Activated CD8-positive, alpha-beta memory T cell treated with anti-CD3 and anti-CD28 coated beads, Interleukin-2, amount 50 U/mL, for 24 hours (primary cell): Measurements from ENCODE around the gene HSPG2.

Experiments
- DNase-seq: peaks from one replicate; pipeline ENCODE4 v3.0.0-alpha.2; 2020; ENCODE audit errors: extremely low read depth

HSPG2 gene

DNA sequence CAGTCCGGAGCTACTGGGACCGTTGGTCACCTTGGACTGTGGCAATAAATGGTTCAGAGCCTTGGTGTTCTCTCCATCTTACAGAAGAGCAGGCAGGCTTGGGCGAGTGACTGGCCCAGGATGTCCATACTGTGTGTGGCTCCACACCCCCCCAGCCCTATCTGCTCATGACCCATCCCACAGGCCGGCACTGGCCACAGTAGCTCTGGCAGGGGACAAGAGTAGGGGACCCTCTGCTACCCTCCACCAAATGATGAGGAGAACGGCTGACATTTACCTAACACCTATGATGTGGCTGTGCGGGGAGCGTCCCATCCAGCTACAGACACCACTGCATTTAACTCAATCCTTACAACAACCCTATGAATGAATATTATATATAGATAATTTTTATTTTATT is 111.7 kb downstream of the HSPG2 start:
- DNase-seq, result no peak

- no peak for DNase-seq
Observed at GRCh38 chr1:21824926-21825325, 112.2 kb downstream of the HSPG2 start.

DNA sequence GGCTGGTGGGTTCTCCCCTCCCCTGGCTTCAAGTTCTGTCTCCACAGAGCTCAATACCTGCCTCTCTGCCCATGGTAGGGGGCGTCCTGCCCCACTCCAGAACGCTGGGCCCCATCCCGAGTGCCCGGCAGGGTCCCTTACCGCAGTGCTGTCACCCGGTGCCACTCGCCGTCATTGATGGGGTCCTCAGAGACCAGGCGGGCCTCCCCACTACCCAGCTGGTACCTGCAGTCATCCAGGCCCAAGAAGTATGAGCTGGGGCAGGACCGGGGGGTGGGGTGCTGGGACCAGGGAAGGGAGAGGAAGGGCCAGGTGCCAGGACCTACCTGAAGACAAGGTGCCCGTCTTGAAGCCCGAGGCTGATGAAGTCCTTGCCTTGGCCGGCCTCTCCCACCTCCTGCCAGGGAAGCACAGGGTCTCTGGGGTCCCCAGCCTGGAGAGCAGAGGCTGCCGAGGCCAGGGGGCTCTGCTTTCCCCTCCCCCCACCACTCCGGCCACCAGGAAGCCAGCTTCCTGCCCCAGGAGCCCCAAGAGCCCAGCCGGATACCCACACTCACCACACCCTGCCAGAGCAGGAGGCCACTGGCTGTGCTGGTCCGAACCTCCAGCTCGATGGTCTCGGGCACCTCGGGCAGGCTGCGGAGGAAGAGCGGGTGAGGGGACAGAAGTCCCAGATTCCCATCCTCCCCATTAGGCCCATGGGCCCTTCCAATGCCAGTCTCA is 113.0 kb downstream of the HSPG2 start:
- DNase-seq, result no peak

- DNase-seq, result no peak
Observed at GRCh38 chr1:21823206-21823979, 113.7 kb downstream of the HSPG2 start.

DNA sequence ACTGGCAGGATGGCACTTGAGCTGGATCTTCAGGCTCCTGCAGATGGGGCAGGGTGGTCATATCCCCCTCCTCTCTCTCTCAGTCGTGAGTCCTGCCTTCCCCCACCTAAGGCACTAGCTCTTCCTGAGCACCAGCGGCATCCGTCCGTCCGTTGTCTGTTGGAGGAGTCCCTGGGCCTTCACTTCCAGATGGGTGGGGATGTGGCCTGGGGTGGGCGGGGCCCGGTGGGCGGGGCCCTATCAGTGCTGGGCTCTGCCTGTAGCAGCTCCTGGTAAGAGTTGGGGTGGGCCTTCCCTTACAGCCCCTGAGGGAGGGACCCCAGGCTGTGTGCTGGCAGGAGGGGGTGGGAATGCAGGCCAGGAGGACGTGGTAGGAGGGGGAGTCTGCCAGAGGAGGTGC is 114.8 kb downstream of the HSPG2 start:
- DNase-seq, result no peak

DNA sequence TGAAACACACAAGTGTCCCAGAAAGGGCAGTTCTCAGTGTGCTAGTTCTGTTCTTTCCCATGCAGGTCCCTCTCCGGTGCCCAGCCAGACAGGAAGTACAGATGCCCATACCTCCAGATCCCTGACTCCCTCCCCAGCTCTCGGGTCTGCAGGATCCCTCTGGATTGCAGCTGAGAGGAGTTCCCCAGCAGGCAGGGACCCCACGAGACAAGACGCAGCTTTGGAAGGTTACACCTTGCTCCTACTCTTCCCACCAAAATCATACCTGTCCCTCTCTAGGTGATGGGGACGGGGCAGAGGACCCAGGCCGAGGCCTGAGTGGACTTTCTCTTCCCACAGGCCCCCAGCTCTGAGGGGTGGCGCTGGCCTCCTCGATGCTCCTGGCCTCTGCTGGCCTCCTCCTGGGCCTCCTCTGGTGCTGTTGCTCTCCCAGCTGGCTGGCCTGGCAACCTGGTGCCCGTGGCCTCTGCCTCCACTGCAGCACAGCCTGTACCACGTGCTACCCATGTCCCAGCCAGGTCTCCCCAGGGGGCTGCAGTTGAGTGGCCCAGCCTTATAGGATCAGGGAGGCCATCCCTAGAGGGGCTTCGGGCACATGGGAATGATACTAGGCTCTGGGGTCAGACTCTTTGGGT is 115.6 kb downstream of the HSPG2 start:
- no peak for DNase-seq

- DNase-seq, result no peak
Observed at GRCh38 chr1:21820597-21821232, 116.4 kb downstream of the HSPG2 start.

GRCh38 chr1:21818656-21819055 is 118.5 kb downstream of the HSPG2 start:
- no peak for DNase-seq

DNA sequence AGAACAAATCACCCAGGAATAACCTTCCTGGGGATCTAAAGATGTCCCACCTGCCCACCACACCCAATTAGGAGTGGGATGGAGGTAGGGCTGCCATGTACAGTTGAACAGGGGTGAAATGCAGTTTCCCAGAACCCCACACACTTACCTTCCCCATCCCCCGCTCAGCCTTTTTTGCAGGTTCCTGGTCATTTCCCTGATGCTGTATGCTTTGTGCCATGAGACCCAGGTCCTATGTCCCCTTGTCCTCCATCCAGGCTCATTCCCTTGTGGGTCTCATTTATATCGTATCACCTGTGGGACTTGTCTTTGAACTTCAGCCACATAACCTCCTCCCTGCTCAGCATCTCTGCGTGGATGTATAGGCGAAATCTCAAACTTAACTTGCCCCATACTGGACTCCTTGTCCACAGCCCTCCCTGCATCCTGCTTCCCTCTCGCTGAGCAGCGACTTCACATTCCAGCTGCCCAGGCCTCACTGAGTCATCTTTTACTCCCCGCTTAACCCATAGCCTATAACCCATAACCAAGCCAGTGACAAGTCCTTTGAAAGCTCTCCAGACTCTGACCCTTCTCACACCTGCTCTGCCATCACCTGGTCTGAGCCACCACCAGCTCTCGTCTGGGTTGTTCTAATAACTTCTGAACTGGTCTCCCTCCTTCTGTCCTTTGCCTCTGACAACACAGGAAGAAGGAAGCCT is 120.4 kb downstream of the HSPG2 start:
- DNase-seq, result no peak

DNA sequence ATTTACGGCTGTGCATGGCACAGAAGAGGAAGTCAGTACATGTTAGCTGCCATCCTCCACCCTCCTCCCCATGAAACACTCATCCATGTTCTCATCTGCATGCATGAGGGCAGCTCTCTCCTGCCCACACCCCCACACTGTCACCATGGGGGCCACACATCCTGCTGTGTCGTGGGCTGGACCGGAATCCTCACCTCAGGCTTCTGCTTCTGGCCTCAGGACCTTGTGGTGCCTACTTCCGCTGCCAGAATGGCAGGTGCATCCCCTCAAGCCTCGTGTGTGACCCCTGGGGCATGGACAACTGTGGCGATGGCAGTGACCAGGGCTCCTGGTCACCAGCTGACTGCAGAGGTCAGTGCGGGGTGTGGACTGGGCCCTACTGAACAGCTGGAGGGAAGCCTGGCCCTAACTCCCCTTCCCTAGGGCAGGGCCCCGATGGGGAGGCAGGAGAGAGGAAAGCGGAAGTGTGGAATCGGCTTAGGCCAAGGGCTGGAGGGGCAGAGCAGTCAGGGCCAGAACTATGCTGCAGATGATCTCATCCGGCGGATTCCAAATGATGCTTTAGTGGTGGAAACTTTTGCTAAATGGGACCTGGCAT is 121.3 kb downstream of the HSPG2 start:
- DNase-seq, result no peak

- DNase-seq, result no peak
Observed at GRCh38 chr1:21814981-21815582, 122.0 kb downstream of the HSPG2 start.

DNA sequence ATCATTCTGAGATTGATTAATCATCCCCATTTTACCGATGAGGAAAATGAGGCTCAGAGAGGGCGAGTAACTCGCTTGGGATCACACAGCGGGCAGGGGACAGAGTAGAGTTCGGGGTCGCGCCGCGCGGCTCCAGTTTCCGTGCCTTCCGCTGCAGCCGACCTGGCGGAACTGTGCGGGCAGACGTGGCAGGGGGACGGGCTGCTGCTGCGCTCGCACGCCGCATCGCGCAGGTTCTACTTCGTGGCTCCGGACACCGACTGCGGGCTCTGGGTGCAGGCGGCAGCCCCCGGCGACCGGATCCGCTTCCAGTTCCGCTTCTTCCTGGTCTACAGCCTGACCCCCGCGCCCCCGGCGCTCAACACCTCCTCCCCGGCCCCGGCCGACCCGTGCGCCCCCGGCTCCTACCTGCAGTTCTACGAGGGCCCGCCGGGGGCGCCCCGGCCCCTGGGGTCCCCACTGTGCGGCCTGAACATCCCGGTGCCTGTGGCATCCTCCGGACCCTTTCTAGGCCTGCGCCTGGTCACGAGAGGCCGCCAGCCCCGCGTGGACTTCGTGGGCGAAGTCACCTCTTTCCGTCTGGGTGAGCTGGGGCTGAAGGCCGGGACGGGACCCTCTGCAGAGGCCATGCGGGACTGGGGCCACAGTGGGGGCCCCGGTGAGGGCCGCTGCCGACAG is 122.7 kb downstream of the HSPG2 start:
- no peak for DNase-seq

DNA sequence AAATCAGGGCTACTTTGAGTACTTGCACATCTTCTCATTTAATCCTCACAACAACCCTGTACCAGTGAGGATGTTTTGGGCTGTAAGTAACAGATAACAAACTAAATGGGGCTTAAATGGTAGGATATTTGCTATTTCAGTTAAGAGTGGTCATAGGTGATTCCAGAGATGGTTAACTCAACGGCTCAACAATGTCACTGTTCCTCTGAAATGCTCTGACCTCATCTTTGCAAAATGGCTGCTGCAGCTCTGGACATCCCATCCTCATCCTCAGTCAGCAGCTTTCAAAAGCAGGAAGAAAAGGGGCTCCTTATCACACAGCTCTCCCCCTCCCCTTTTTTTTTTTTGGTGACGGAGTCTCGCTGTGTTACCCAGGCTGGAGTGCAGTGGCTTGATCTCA is 123.6 kb downstream of the HSPG2 start:
- no peak for DNase-seq

DNA sequence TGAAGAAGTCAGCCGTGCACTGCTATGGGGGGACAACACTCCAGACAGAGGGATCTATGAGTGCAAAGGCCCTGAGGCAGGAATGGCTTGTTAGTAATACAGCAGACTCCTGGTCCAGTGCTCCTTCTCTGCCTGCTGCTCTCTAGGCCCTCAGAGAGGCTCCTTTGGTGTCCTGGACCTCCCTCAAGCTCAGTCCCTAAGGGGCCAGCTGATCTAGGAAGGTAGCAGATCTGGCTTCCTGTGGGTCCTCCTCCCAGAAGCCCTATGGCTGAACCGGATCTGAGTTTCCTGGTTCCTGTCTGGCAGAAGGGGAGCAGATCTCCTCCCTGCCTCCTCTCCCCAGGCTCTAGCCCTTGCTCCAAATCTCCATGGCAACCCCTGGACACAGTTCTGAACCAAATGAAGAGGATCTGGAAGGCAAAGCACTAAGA is 125.2 kb downstream of the HSPG2 start, which contains the start of gene LDLRAD2:
Gene LDLRAD2 (plus strand): TSS at position 391 of the 431 bp plus-strand sequence. CDS start 187 bp downstream, outside the sequence.
- no peak for DNase-seq

DNA sequence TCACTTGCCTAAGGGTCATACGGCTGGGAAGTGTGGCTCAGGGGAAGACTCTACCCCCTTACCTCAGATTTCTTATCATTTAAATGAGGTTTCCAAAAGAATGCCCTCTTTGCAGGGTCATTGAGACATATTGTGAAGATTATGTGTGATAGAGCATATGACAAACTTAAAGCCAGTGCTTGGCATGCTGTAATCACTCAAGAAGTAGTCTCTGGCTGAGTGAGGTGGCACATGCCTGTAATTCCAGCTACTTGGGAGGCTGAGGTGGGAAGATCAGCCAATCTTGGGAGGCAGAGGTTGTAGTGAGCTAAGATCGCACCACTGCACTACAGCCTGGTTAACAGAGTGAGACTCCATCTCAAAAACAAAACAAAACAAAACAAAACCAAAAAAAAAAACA is 132.6 kb downstream of the HSPG2 start:
- no peak for DNase-seq

DNA sequence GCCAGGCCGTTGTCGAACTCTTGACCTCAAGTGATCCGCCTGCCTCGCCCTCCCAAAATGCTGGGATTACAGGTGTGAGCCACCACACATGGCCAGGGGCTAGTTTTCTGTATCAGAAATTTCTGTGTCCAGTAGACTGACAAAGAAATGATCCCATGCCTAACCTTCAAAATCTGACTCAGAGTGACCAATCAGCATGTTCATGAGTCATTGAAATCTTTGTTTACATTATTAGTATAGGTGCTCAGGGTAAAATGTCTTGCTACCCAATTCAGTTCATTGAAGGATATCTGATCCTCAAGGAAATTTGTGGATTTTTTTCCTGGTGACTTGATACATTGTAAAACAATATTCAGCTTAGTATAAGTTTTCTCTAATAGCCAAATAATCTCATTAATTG is 136.0 kb downstream of the HSPG2 start:
- DNase-seq, result no peak

DNA sequence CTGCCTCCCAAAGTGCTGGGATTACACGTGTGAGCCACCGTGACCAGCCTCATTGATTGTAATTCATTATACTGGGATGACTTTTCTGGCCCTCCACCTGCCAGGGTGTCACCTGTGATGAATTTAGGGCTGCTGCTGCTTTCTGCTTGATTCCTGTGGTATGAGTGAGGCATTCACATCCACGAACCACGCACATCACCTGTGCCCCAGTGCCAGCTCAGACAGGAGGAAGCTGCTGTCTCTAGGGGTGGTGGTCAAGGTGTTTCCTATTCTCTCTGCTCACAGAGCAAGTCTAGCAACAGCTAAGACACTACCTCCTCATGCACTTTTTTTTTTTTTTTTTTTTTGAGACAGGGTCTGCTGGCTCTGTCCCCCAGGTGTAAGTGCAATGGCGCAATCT is 137.4 kb downstream of the HSPG2 start:
- DNase-seq, result no peak

DNA sequence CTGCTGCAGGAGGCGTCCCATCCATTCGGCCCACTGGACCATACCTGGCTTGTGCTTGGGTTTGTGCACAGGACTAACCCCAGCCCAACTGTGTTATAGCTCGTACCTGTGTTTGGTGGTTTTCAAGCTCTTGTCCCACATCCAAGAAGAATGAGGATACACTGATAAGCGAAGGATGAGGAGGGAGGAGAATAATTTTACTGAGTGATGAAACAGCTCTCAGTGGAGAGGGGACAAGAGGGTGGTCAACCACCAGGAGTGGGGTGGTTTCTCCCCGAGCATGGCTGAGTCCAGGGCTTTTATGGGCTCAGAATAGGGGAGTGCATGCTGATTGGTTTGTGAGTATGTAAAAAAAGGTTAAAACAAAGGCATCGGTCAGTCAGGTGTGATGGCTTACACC is 142.0 kb downstream of the HSPG2 start:
- DNase-seq, result no peak

- no peak for DNase-seq
Observed at GRCh38 chr1:21794656-21795055, 142.5 kb downstream of the HSPG2 start.

GRCh38 chr1:21793104-21793503 is 144.0 kb downstream of the HSPG2 start:
- DNase-seq, result no peak
